ENCODE results near the gene WDFY3. TPM values are rescaled to one million over a fixed set of nuclear protein-coding genes. Genes with fewer than 3 reads are reported as not detected.

Gene WDFY3
- total and polyA plus RNA-seq, 8 donors = 3.2 to 163 (median 28.4) TPM

GRCh38 chr4:84932462-84932861 is 34.0 kb downstream of the WDFY3 start:
- DNase-seq = no peak
- H3K27ac ChIP-seq = no peak overlapping the region
- no peak overlapping the region for H3K4me3 ChIP-seq
- intact Hi-C loops (cut with DNase I; ENCODE audit: low total_unique reads) = no loop called here
- peaks cover 0 to 26% (median 21%) of the 10 kb centered on the region in 4 donors for H3K36me3 ChIP-seq
- 85 to 98% (median 93%) methylated on average over 1 of the region's 1 CpG for WGBS, 5 donors
- TF ChIP-seq CTCF (IDR thresholded peaks at IDR 0.05) (no peak), POLR2A (IDR thresholded peaks at IDR 0.05) (no peak), POLR2AphosphoS5 (IDR thresholded peaks at IDR 0.05) (no peak), EP300 (IDR thresholded peaks at IDR 0.05) (no peak)
- no peaks in the 10 kb centered on the region for H3K9me3 ChIP-seq
- H3K4me1 ChIP-seq = peaks cover under 1 to 21% (median 9%) of the 10 kb centered on the region in 4 donors
- H3K27me3 ChIP-seq = no peaks in the 10 kb centered on the region

GRCh38 chr4:84931961-84932360 is 34.5 kb downstream of the WDFY3 start:
- WGBS, 5 donors = 65 to 77% (median 73%) methylated on average over 3 of the region's 3 CpGs

GRCh38 chr4:84931274-84931673 is 35.2 kb downstream of the WDFY3 start:
- no peak for DNase-seq
- WGBS, 5 donors = 90 to 96% (median 92%) methylated on average over 2 of the region's 2 CpGs
- intact Hi-C loops (cut with DNase I; ENCODE audit: low total_unique reads) = no loop called here

More at GRCh38 chr4:84931961-84932360, 34.5 kb downstream of the WDFY3 start:
- TF ChIP-seq EP300 (IDR thresholded peaks at IDR 0.05) = no peak
- TF ChIP-seq CTCF (IDR thresholded peaks at IDR 0.05) = no peak
- no peak for TF ChIP-seq POLR2A (IDR thresholded peaks at IDR 0.05)
- TF ChIP-seq POLR2AphosphoS5 (IDR thresholded peaks at IDR 0.05) = no peak
- DNase-seq = no peak
- Histone ChIP-seq H3K4me1 (peaks cover 0 to 16% (median 6%) of the 10 kb centered on the region in 4 donors), H3K36me3 (peaks cover 0 to 26% (median 24%) of the 10 kb centered on the region in 4 donors), H3K4me3 (no peak overlapping the region), H3K27me3 (no peaks in the 10 kb centered on the region), H3K27ac (no peak overlapping the region), H3K9me3 (no peaks in the 10 kb centered on the region)
- intact Hi-C loops (cut with DNase I; ENCODE audit: low total_unique reads) = no loop called here

GRCh38 chr4:84928089-84928488 is 38.4 kb downstream of the WDFY3 start:
- no peaks in the 10 kb centered on the region for H3K27me3 ChIP-seq

More at GRCh38 chr4:84931274-84931673, 35.2 kb downstream of the WDFY3 start:
- peaks cover 0 to 11% (median 3%) of the 10 kb centered on the region in 4 donors for H3K4me1 ChIP-seq
- no peaks in the 10 kb centered on the region for H3K9me3 ChIP-seq
- H3K4me3 ChIP-seq = no peak overlapping the region
- no peaks in the 10 kb centered on the region for H3K27me3 ChIP-seq
- no peak overlapping the region for H3K27ac ChIP-seq
- H3K36me3 ChIP-seq = peaks cover 0 to 26% (median 24%) of the 10 kb centered on the region in 4 donors
- TF ChIP-seq POLR2A (IDR thresholded peaks at IDR 0.05) (no peak), EP300 (IDR thresholded peaks at IDR 0.05) (no peak), POLR2AphosphoS5 (IDR thresholded peaks at IDR 0.05) (no peak)

More at GRCh38 chr4:84928089-84928488, 38.4 kb downstream of the WDFY3 start:
- no peak for DNase-seq
- TF ChIP-seq CTCF (IDR thresholded peaks at IDR 0.05) = no peak
- TF ChIP-seq POLR2A (IDR thresholded peaks at IDR 0.05) = no peak
- TF ChIP-seq EP300 (IDR thresholded peaks at IDR 0.05) = no peak
- TF ChIP-seq POLR2AphosphoS5 (IDR thresholded peaks at IDR 0.05) = no peak
- Histone ChIP-seq H3K27ac (no peak overlapping the region), H3K36me3 (peaks cover 0 to 26% (median 24%) of the 10 kb centered on the region in 4 donors), H3K9me3 (no peaks in the 10 kb centered on the region), H3K4me3 (no peak overlapping the region), H3K4me1 (peaks cover 0 to 33% (median 5%) of the 10 kb centered on the region in 4 donors)
- 87 to 98% (median 95%) methylated on average over 5 of the region's 5 CpGs for WGBS, 5 donors
- intact Hi-C loops (cut with DNase I; ENCODE audit: low total_unique reads) = no loop called here

Measured in stomach (tissue), 9 donors.